Osteoblast (primary cell): Measurements from ENCODE around the gene SLAMF9. TPM values are rescaled to one million over a fixed set of nuclear protein-coding genes. Genes with fewer than 3 reads are reported as not detected.
A peak's percentile ranks its signal among the peaks of the same experiment; 100 is the strongest.

Source experiments
- DNase-seq: peaks from one replicate; pipeline ENCODE4 v3.0.0; 2011; ENCODE audit warnings: low spot score, mixed read lengths; ENCODE audit not compliant: insufficient read length; ENCODE audit errors: missing footprints
- H2AFZ ChIP-seq: 2 replicates; pipeline ENCODE4 v1.6.0; 2011; ENCODE audit warnings: mild to moderate bottlenecking, low read length
- H3K27ac ChIP-seq: 2 replicates; pipeline ENCODE4 v1.5.1; 2011; ENCODE audit warnings: mild to moderate bottlenecking, low read depth, low read length, moderate library complexity
- H3K27me3 ChIP-seq: 2 replicates; pipeline ENCODE4 v1.6.0; 2012; ENCODE audit warnings: mild to moderate bottlenecking, control low read depth, inconsistent platforms, low read length, moderate library complexity; ENCODE audit not compliant: insufficient read depth
- H3K36me3 ChIP-seq: 2 replicates; pipeline ENCODE4 v1.5.1; 2011; ENCODE audit warnings: mild to moderate bottlenecking, low read length, control low read depth, moderate library complexity; ENCODE audit not compliant: insufficient read depth
- H3K4me1 ChIP-seq: 2 replicates; pipeline ENCODE4 v1.5.1; 2011; ENCODE audit warnings: mild to moderate bottlenecking, low read length, control low read depth, moderate library complexity; ENCODE audit not compliant: insufficient read depth
- H3K4me2 ChIP-seq: 2 replicates; pipeline ENCODE4 v1.6.0; 2011; ENCODE audit warnings: mild to moderate bottlenecking, low read length; ENCODE audit not compliant: insufficient read depth
- H3K4me3 ChIP-seq: fragments of 200-600 bp; sonication (generic); 3 replicates; pipeline ENCODE4 v1.5.1; 2012; ENCODE audit warnings: mild to moderate bottlenecking, low read length, inconsistent platforms; ENCODE audit not compliant: insufficient read depth
- H3K79me2 ChIP-seq: 2 replicates; pipeline ENCODE4 v1.6.0; 2012; ENCODE audit warnings: mild to moderate bottlenecking, low read length, control low read depth, inconsistent platforms; ENCODE audit not compliant: insufficient read depth
- H3K9me3 ChIP-seq: 2 replicates; pipeline ENCODE4 v1.5.1; 2011; ENCODE audit warnings: low read depth, low read length, control low read depth
- H4K20me1 ChIP-seq: 2 replicates; pipeline ENCODE4 v1.6.0; 2012; ENCODE audit warnings: mild to moderate bottlenecking, low read length, control low read depth; ENCODE audit not compliant: insufficient read depth
- total RNA-seq: library from RNA; depleted of rRNA; stranded (reverse); fragments of >200 nt; gene quantifications from 2 replicates; pipeline ENCODE4 v1.2.3, GENCODE V29; 2012
- TF ChIP-seq, protein P1 (sequence below): IDR thresholded peaks from 2 replicates; pipeline ENCODE4 v1.5.1; 2011; ENCODE audit warnings: mild to moderate bottlenecking, low read depth, low read length, moderate library complexity; ENCODE audit errors: extremely low read depth

The SLAMF9 gene
- not detected in 2 replicates for total RNA-seq

DNA sequence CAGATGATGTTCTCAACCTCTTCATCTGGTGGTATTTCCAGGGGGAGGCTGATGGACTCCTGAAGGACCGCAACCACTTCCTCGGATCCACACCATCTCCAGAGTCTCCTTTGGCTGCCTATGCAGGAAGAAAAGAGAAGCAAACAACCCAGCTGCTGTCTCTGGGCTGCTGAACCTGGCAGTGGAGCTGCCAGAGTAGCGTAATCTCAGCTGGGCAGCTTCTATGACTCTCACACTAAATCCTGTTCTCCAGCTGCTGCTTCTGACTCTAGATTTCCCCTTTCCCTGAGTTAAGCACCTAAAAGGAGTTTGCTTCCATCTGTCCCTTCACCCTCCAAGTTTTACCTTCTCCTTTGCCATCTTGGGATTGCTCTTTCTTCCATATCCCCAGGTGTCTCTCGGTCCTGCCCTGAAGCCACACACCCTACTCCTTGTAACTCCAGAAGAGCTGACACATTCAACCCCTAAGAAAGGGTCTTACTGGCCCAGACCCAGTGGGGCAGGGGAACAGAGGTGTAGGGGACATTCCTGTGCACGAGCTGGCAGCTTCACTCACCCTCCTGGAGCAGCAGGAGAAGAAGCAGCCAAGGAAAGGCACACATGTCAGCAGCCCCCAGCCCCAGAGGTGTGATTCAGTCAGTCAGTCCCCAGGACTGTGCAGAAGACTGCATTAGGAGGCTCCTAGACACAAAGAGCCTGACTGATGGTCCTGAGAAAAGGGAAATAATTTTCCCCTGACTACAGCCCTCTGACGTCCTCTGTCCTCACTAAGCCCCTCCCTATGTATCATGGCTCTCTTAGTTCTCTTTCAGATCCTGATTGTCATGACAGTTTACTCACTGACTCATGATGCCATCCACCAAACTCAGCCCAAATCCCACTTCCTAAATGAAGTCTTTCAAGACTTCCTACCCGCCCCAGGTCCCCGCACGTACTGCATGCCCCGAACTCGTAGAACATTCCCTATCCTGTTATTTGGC, at the start of gene SLAMF9:
Gene SLAMF9 (minus strand): TSS at position 702 of the 980 bp plus-strand sequence. CDS start 100 bp downstream, at position 602.
- TF ChIP-seq, protein P1, sequence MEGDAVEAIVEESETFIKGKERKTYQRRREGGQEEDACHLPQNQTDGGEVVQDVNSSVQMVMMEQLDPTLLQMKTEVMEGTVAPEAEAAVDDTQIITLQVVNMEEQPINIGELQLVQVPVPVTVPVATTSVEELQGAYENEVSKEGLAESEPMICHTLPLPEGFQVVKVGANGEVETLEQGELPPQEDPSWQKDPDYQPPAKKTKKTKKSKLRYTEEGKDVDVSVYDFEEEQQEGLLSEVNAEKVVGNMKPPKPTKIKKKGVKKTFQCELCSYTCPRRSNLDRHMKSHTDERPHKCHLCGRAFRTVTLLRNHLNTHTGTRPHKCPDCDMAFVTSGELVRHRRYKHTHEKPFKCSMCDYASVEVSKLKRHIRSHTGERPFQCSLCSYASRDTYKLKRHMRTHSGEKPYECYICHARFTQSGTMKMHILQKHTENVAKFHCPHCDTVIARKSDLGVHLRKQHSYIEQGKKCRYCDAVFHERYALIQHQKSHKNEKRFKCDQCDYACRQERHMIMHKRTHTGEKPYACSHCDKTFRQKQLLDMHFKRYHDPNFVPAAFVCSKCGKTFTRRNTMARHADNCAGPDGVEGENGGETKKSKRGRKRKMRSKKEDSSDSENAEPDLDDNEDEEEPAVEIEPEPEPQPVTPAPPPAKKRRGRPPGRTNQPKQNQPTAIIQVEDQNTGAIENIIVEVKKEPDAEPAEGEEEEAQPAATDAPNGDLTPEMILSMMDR = no peak
- Histone ChIP-seq H3K36me3 (no peaks in the 10 kb centered on the region), H4K20me1 (no peaks in the 10 kb centered on the region), H3K4me1 (peaks cover 6% of the 10 kb centered on the region), H3K27ac (no peak within 1 kb of the TSS), H3K79me2 (no peaks in the 10 kb centered on the region), H3K4me3 (peak within 1 kb of the TSS; percentile 37), H3K4me2 (peak within 1 kb of the TSS; percentile 61), H2AFZ (peak within 1 kb of the TSS; percentile 63), H3K9me3 (no peaks in the 10 kb centered on the region), H3K27me3 (no peaks in the 10 kb centered on the region)
- DNase-seq = peak; percentile 93

DNA sequence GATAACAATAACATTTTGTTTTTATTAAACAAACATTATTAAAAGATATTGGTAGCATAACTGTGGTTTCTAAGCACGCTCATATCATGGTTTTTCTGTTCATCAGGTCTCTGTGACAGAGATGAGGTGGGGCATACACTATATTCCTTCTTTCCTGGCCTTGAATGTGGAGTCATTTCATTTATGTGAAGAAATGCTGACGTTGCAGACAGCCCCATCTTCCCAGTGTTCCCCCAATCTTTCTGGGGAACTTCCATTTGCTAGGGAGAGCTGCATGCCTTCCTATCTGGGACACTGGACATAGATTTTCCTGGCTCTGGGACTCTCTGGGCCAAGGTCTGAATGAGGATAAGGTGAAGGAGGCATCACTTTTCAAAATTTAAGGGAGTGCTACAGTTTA, 47.4 kb upstream of the SLAMF9 start:
- TF ChIP-seq, protein P1 = no peak

DNA sequence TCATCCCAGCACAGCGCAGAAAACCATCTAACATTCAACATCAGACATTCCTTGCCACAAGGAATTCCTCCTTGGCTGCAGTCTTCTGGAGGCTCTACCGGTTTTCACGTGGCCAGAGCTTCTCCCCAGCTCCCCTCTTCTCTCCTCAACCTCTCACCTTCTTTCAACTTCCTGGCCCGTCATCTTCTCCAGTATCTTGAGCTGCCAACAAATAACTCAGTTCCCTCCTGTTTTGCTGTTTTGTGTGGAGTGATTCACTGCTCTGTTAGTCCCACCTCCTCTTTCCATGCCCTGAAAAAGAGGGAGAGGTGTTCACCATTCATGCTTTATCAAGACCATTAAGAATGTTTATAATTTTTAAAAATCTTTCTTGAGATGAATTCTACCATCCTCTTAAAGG, 45.2 kb upstream of the SLAMF9 start:
- H4K20me1 ChIP-seq = no peaks in the 10 kb centered on the region
- H3K79me2 ChIP-seq = no peaks in the 10 kb centered on the region
- no peak overlapping the region for H3K27ac ChIP-seq
- peak overlapping the region; percentile 69 for H2AFZ ChIP-seq
- TF ChIP-seq, protein P1 = no peak
- H3K4me3 ChIP-seq = no peak overlapping the region
- no peaks in the 10 kb centered on the region for H3K27me3 ChIP-seq
- H3K9me3 ChIP-seq = no peaks in the 10 kb centered on the region
- peaks cover 19% of the 10 kb centered on the region for H3K4me1 ChIP-seq
- H3K36me3 ChIP-seq = no peaks in the 10 kb centered on the region
- H3K4me2 ChIP-seq = no peak overlapping the region
- DNase-seq = no peak

More for the DNA sequence above, 47.4 kb upstream of the SLAMF9 start:
- no peaks in the 10 kb centered on the region for H4K20me1 ChIP-seq
- H2AFZ ChIP-seq = no peak overlapping the region
- no peak overlapping the region for H3K4me2 ChIP-seq
- no peak overlapping the region for H3K4me3 ChIP-seq
- H3K79me2 ChIP-seq = no peaks in the 10 kb centered on the region
- no peaks in the 10 kb centered on the region for H3K36me3 ChIP-seq
- no peaks in the 10 kb centered on the region for H3K9me3 ChIP-seq
- peaks cover 10% of the 10 kb centered on the region for H3K4me1 ChIP-seq
- no peak for DNase-seq
- H3K27ac ChIP-seq = no peak overlapping the region
- no peaks in the 10 kb centered on the region for H3K27me3 ChIP-seq

DNA sequence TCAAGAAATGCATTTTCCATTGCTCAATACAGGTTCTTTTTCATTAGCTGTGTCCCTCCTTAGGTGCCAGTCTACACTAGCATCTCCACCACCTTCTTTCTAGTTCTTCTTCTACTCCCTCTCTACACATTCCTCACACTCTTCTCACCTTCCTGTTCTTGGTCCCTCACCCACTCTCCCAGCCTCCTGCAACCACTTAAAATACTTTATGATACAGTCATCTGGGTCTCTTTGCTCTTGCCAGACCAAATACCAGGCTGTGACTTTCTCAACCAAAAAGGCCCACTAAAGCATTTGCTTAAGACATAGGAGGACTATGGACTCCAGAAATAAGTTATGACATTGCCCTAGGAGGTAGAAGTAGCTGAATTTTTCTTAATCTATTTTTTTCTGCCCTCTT, 42.6 kb upstream of the SLAMF9 start:
- TF ChIP-seq, protein P1 = no peak
- no peak overlapping the region for H3K4me3 ChIP-seq
- no peaks in the 10 kb centered on the region for H3K9me3 ChIP-seq
- no peak overlapping the region for H2AFZ ChIP-seq
- peak overlapping the region; percentile 67 for H3K27ac ChIP-seq
- H3K36me3 ChIP-seq = no peaks in the 10 kb centered on the region
- H3K4me2 ChIP-seq = peak overlapping the region; percentile 62
- peak; percentile 91 for DNase-seq
- no peaks in the 10 kb centered on the region for H4K20me1 ChIP-seq
- H3K27me3 ChIP-seq = no peaks in the 10 kb centered on the region
- no peaks in the 10 kb centered on the region for H3K79me2 ChIP-seq
- H3K4me1 ChIP-seq = peaks cover 25% of the 10 kb centered on the region
